PC-9 (cell line): ENCODE measurements around the gene DGCR2. TPM values are rescaled to one million over a fixed set of nuclear protein-coding genes. Genes with fewer than 3 reads are reported as not detected.

Experiments used
- BruUV-seq: library from RNA; stranded (reverse); fragments of 400-500 nt; replicated peaks from 2 replicates; lab custom pipeline; 2021; lab: Mats Ljungman, UMichigan
- CTCF ChIA-PET: fragments of 300-600 bp; sonication (Branson Sonifier 250); formaldehyde crosslinking; loops from one replicate; lab custom pipeline; 2022; ENCODE audit warnings: antibody characterized with exemption; lab: Charles Lee
- POLR2A ChIA-PET: fragments of 300-600 bp; sonication (Branson Sonifier 250); formaldehyde crosslinking; loops from one replicate; lab custom pipeline; 2022; ENCODE audit warnings: antibody characterized with exemption; ENCODE audit not compliant: unreplicated experiment; lab: Charles Lee
- DNase-seq, 2 experiments: peaks; one replicate each; pipeline versions ENCODE4 v3.0.0 to v3.0.0-alpha.2; 2015 to 2022; ENCODE audit warnings: mixed read lengths in 1 of 2
- H2AFZ ChIP-seq: fragments of 200-600 bp; sonication (generic); 2 replicates; pipeline ENCODE4 v1.8.1; 2017; ENCODE audit warnings: antibody characterized with exemption
- H3F3A ChIP-seq: fragments of 200-600 bp; sonication (generic); 2 replicates; pipeline ENCODE4 v1.8.1; 2017; ENCODE audit warnings: antibody characterized with exemption, mild to moderate bottlenecking, low read depth; ENCODE audit not compliant: insufficient read depth
- H3K27ac ChIP-seq: fragments of 200-600 bp; sonication (generic); 2 replicates; pipeline ENCODE4 v1.6.1; 2016; ENCODE audit warnings: mixed run types
- H3K27me3 ChIP-seq: fragments of 200-600 bp; sonication (generic); 2 replicates; pipeline ENCODE4 v1.6.1; 2016; ENCODE audit warnings: low read depth, mixed run types; ENCODE audit not compliant: insufficient read depth
- H3K36me3 ChIP-seq: fragments of 200-600 bp; sonication (generic); 2 replicates; pipeline ENCODE4 v1.6.1; 2016; ENCODE audit warnings: low read depth, mixed run types
- H3K4me1 ChIP-seq: fragments of 200-600 bp; sonication (generic); replicated peaks from 2 replicates; pipeline ENCODE4 v1.6.1; 2016; ENCODE audit warnings: mixed run types; ENCODE audit not compliant: insufficient read depth
- H3K4me2 ChIP-seq: fragments of 200-600 bp; sonication (generic); 2 replicates; pipeline ENCODE4 v1.6.1; 2017; ENCODE audit warnings: mixed run types
- H3K4me3 ChIP-seq: fragments of 200-600 bp; sonication (generic); 2 replicates; pipeline ENCODE4 v1.6.1; 2016; ENCODE audit warnings: mixed run types
- H3K79me2 ChIP-seq: fragments of 200-600 bp; sonication (generic); 2 replicates; pipeline ENCODE4 v1.6.1; 2017; ENCODE audit warnings: low read depth, mixed run types
- H3K9me2 ChIP-seq: fragments of 200-600 bp; sonication (generic); 2 replicates; pipeline ENCODE4 v1.8.1; 2017; ENCODE audit warnings: mild to moderate bottlenecking; ENCODE audit not compliant: insufficient read depth
- H3K9me3 ChIP-seq: fragments of 200-600 bp; sonication (generic); 2 replicates; pipeline ENCODE4 v1.8.1; 2016; ENCODE audit warnings: low read depth; ENCODE audit not compliant: insufficient read depth
- H4K20me1 ChIP-seq: fragments of 200-600 bp; sonication (generic); 2 replicates; pipeline ENCODE4 v1.8.1; 2017; ENCODE audit not compliant: insufficient read depth
- CTCF ChIP-seq: fragments of 200-600 bp; sonication (generic); conservative IDR thresholded peaks from 2 replicates; pipeline ENCODE4 v1.6.1; 2017; ENCODE audit warnings: mixed run types, antibody characterized with exemption, mild to moderate bottlenecking, moderate library complexity
- EZH2 ChIP-seq: fragments of 200-600 bp; sonication (generic); IDR thresholded peaks from 2 replicates; pipeline ENCODE4 v1.8.0; 2017; ENCODE audit warnings: antibody characterized with exemption, low read depth
- intact Hi-C: fragments of 100-400 bp; cut with micrococcal nuclease; formaldehyde crosslinking; loops from one replicate; pipeline ENCODE4 v1.10.0; 2022; ENCODE audit not compliant: unreplicated experiment
- total RNA-seq: library from RNA; stranded (reverse); gene quantifications from 2 replicates; pipeline ENCODE4 v1.2.3, GENCODE V29; 2021

DGCR2 gene
- total RNA-seq, 1 experiment from 2014 or later: 37.6 TPM

DNA sequence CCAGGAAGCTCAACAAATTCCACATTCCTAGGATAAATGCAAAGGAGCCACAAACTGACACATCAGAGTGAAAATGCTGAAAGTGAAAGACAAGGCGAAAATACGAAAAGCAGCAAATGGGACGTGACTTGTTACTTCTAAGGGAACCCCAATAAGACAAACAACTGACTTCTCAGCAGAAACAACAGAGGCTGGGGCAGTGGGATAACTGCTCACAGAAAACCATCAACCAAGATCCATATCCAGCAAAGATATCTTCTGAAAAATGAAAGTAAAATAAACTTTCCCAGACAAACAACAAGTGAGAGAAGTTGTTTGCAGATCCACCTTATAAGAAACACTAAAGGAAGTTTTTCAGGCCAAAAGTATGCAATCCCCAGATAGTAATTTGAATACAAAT is 72.1 kb downstream of the DGCR2 start:
- Histone ChIP-seq H3K27ac (no peak overlapping the region), H2AFZ (no peak overlapping the region), H3K36me3 (no peaks in the 10 kb centered on the region), H3K9me2 (no peaks in the 10 kb centered on the region), H3K79me2 (no peaks in the 10 kb centered on the region), H4K20me1 (no peaks in the 10 kb centered on the region), H3F3A (no peaks in the 10 kb centered on the region), H3K4me3 (no peak overlapping the region), H3K9me3 (no peaks in the 10 kb centered on the region), H3K27me3 (no peaks in the 10 kb centered on the region), H3K4me1 (no peaks in the 10 kb centered on the region), H3K4me2 (no peak overlapping the region)
- POLR2A ChIA-PET: no interaction called here
- intact Hi-C loops: no loop called here
- DNase-seq: no peak
- TF ChIP-seq CTCF (no peak), EZH2 (no peak)
- CTCF ChIA-PET: interaction anchor here (0.6 kb wide), 1 partner anchor 142 kb away, joined by 5 read pairs; no protein-coding TSS in a partner anchor
- BruUV-seq: no TSS peak

GRCh38 chr22:19048531-19048930 is 73.7 kb downstream of the DGCR2 start:
- BruUV-seq: no TSS peak
- Histone ChIP-seq H3K27me3 (no peaks in the 10 kb centered on the region), H3K4me3 (no peak overlapping the region), H3K27ac (no peak overlapping the region), H3K9me2 (no peaks in the 10 kb centered on the region), H2AFZ (no peak overlapping the region), H3K9me3 (no peaks in the 10 kb centered on the region), H3K36me3 (no peaks in the 10 kb centered on the region), H3F3A (no peaks in the 10 kb centered on the region), H3K4me1 (no peaks in the 10 kb centered on the region), H4K20me1 (no peaks in the 10 kb centered on the region), H3K4me2 (no peak overlapping the region), H3K79me2 (no peaks in the 10 kb centered on the region)
- CTCF ChIA-PET: no interaction called here
- intact Hi-C loops: no loop called here
- TF ChIP-seq CTCF (no peak), EZH2 (no peak)
- POLR2A ChIA-PET: no interaction called here
- no peak for DNase-seq

DNA sequence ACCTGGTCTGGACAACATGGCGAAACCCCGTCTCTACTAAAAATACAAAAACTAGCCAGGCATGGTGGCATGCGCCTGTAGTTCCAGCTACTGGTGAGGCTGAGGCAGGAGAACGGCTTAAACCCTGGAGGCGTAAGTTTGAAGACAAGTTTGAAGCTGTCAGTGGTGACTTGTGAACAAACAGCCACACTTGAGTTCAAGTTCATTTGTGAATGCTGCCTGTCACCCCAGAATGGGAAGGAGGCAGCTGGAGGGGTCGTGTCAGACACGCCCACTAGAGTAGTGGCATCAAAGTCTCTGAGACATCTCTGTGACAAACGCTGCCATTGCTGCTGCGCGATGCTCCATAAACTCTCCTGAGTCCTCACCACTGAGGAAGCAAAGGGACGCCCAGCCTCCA is 74.2 kb downstream of the DGCR2 start:
- no peaks in the 10 kb centered on the region for H3K79me2 ChIP-seq
- H3K9me3 ChIP-seq: no peaks in the 10 kb centered on the region
- CTCF ChIA-PET: no interaction called here
- POLR2A ChIA-PET: no interaction called here
- H3K36me3 ChIP-seq: no peaks in the 10 kb centered on the region
- no peaks in the 10 kb centered on the region for H3K4me1 ChIP-seq
- intact Hi-C loops: no loop called here
- TF ChIP-seq CTCF (no peak), EZH2 (no peak)
- H4K20me1 ChIP-seq: no peaks in the 10 kb centered on the region
- H3K27ac ChIP-seq: no peak overlapping the region
- H3K4me2 ChIP-seq: no peak overlapping the region
- no peak for DNase-seq
- no TSS peak for BruUV-seq
- H3K9me2 ChIP-seq: no peaks in the 10 kb centered on the region
- no peaks in the 10 kb centered on the region for H3K27me3 ChIP-seq
- H3K4me3 ChIP-seq: no peak overlapping the region
- no peaks in the 10 kb centered on the region for H3F3A ChIP-seq
- no peak overlapping the region for H2AFZ ChIP-seq
